DND-41 (cell line): ENCODE results near the gene DOCK9.

ENCODE experiments used
- CTCF ChIP-seq: IDR thresholded peaks from 2 replicates; pipeline ENCODE4 v1.5.1; 2012; ENCODE audit warnings: borderline replicate concordance, low read length, moderate library complexity, mild to moderate bottlenecking; ENCODE audit not compliant: poor library complexity, severe bottlenecking; ENCODE audit errors: extremely low read depth
- EZH2 ChIP-seq: IDR thresholded peaks from 3 replicates; pipeline ENCODE4 v1.6.1; 2012; ENCODE audit warnings: borderline replicate concordance, low read depth, mild to moderate bottlenecking, moderate library complexity, low read length, inconsistent platforms; ENCODE audit not compliant: severe bottlenecking

GRCh38 chr13:98786023-98786422 lies 191.8 kb downstream of the DOCK9 start:
- TF ChIP-seq CTCF, result no peak
- TF ChIP-seq EZH2, result no peak
